CD4-positive, alpha-beta T cell (primary cell): ENCODE measurements around the gene PTGIR. TPM values are rescaled to one million over a fixed set of nuclear protein-coding genes. Genes with fewer than 3 reads are reported as not detected.

Experiments used
- ATAC-seq: fragments of 200-7000 bp; cut with Tn5 transposase; one replicate; pipeline ENCODE4 v1.10.0; 2022; ENCODE audit warnings: mild to moderate bottlenecking; ENCODE audit not compliant: poor library complexity
- CTCF ChIA-PET: fragments of 350-600 bp; sonication (Branson Sonifier 250); formaldehyde crosslinking; loops from one replicate; lab custom pipeline; 2021; ENCODE audit warnings: antibody characterized with exemption, inconsistent platforms; lab: Charles Lee
- POLR2A ChIA-PET: fragments of 350-600 bp; sonication (Branson Sonifier 250); formaldehyde crosslinking; loops from one replicate; lab custom pipeline; 2021; ENCODE audit warnings: antibody characterized with exemption, inconsistent platforms; lab: Charles Lee
- DNase-seq, 14 experiments: peaks; one replicate each; pipeline ENCODE4 v3.0.0-alpha.2; 2013 to 2020; ENCODE audit warnings: mixed read lengths in 2 of 14
- H3K27ac ChIP-seq, 2 donors: one replicate each; pipeline versions ENCODE4 v1.5.1 to v1.7.0; 2013; ENCODE audit warnings: low read length in 2 of 2, low read depth in 1 of 2, mild to moderate bottlenecking in 1 of 2
- H3K27me3 ChIP-seq, 2 experiments: 1 replicate in 1 of 2; 2 replicates in 1 of 2; pipeline versions ENCODE4 v1.6.1 to v1.7.0; 2013; ENCODE audit warnings: low read length in 2 of 2, control low read depth in 1 of 2, mild to moderate bottlenecking in 1 of 2, moderate library complexity in 1 of 2; ENCODE audit not compliant: insufficient read depth in 2 of 2, control insufficient read depth in 1 of 2
- H3K36me3 ChIP-seq: one replicate; pipeline ENCODE4 v1.6.1; 2013; ENCODE audit warnings: low read length, control low read depth; ENCODE audit not compliant: insufficient read depth
- H3K4me1 ChIP-seq: one replicate; pipeline ENCODE4 v1.6.1; 2013; ENCODE audit warnings: low read length, control low read depth; ENCODE audit not compliant: insufficient read depth
- H3K4me3 ChIP-seq: one replicate; pipeline ENCODE4 v1.5.1; 2013; ENCODE audit warnings: mild to moderate bottlenecking, low read length, moderate library complexity
- H3K9me3 ChIP-seq, 2 experiments: 1 replicate in 1 of 2; 2 replicates in 1 of 2; pipeline versions ENCODE4 v1.6.1 to v1.7.0; 2013; ENCODE audit warnings: low read length in 2 of 2, mild to moderate bottlenecking in 2 of 2, control low read depth in 1 of 2, moderate library complexity in 1 of 2; ENCODE audit not compliant: control insufficient read depth in 1 of 2, insufficient read depth in 1 of 2
- H3K27ac Mint-ChIP-seq: one replicate; pipeline ENCODE4 v1.8.0; 2020; ENCODE audit warnings: mixed read lengths
- H3K27me3 Mint-ChIP-seq: one replicate; pipeline ENCODE4 v1.8.0; 2021; ENCODE audit warnings: mixed read lengths
- H3K36me3 Mint-ChIP-seq: one replicate; pipeline ENCODE4 v1.8.0; 2021; ENCODE audit warnings: low read depth, mixed read lengths
- H3K4me1 Mint-ChIP-seq: one replicate; pipeline ENCODE4 v1.8.0; 2021; ENCODE audit warnings: low read depth, mixed read lengths
- H3K4me3 Mint-ChIP-seq: one replicate; pipeline ENCODE4 v1.8.0; 2020; ENCODE audit warnings: mild to moderate bottlenecking, mixed read lengths
- H3K9me3 Mint-ChIP-seq: one replicate; pipeline ENCODE4 v1.8.0; 2020; ENCODE audit warnings: mixed read lengths
- intact Hi-C, 2 experiments: fragments of 100-400 bp; cut with DNase I in 1 of 2; cut with micrococcal nuclease in 1 of 2; formaldehyde crosslinking; loops; one replicate each; pipeline versions ENCODE4 v1.15.1 to v1.9.0; 2023 to 2025; cut with DNase I, micrococcal nuclease
- total RNA-seq, 174 experiments: library from RNA in 2 of 174; stranded (reverse) in 2 of 174; gene quantifications; one replicate each; pipeline ENCODE4 v1.2.3 and lab custom pipeline; 2021 to 2026
- TF ChIP-seq, protein P1 (sequence below): fragments of 200-600 bp; IDR thresholded peaks from one replicate; pipeline ENCODE4 v1.8.0; 2022; ENCODE audit warnings: antibody characterized with exemption, mild to moderate bottlenecking

The PTGIR gene
- total RNA-seq, 2 experiments from 2014 or later = 0.87 to 0.96 TPM

DNA sequence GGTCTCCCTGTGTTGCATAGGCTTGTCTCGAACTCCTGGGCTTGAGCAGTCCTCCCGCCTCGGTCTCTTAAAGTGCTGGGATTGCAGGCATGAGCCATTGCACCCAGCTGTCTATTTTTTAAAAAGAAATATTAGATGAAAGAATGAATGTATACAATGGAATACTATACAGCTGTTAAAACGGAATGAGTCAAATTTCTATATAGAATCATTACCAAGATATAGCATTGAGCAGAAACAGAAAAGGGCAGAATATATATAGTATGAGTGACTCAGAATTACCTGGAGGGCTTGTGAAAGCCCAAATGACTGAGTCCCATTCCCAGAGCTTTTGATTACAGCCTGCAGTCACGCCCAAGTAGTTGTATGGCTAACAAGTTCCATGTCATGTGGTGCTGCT, 31.7 kb upstream of the PTGIR start:
- H3K27ac Mint-ChIP-seq = no peak overlapping the region
- ATAC-seq (no peak), DNase-seq (no peak)
- Histone ChIP-seq H3K4me1 (peaks cover 24% of the 10 kb centered on the region), H3K36me3 (no peaks in the 10 kb centered on the region), H3K4me3 (no peak overlapping the region), H3K27ac (no peak overlapping the region), H3K27me3 (peaks cover 32 to 33% of the 10 kb centered on the region in 2 experiments), H3K9me3 (peaks cover 0 to 15% of the 10 kb centered on the region in 2 experiments)
- H3K4me3 Mint-ChIP-seq = no peak overlapping the region
- H3K9me3 Mint-ChIP-seq = no peaks in the 10 kb centered on the region
- ChIA-PET CTCF (interaction anchor here (0.7 to 1.7 kb wide), 2 partner anchors 42 to 529 kb away, joined by 3 to 6 read pairs; no protein-coding TSS in a partner anchor), POLR2A (no interaction called here)
- peaks cover 57% of the 10 kb centered on the region for H3K27me3 Mint-ChIP-seq
- TF ChIP-seq, protein P1, sequence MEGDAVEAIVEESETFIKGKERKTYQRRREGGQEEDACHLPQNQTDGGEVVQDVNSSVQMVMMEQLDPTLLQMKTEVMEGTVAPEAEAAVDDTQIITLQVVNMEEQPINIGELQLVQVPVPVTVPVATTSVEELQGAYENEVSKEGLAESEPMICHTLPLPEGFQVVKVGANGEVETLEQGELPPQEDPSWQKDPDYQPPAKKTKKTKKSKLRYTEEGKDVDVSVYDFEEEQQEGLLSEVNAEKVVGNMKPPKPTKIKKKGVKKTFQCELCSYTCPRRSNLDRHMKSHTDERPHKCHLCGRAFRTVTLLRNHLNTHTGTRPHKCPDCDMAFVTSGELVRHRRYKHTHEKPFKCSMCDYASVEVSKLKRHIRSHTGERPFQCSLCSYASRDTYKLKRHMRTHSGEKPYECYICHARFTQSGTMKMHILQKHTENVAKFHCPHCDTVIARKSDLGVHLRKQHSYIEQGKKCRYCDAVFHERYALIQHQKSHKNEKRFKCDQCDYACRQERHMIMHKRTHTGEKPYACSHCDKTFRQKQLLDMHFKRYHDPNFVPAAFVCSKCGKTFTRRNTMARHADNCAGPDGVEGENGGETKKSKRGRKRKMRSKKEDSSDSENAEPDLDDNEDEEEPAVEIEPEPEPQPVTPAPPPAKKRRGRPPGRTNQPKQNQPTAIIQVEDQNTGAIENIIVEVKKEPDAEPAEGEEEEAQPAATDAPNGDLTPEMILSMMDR = no peak
- intact Hi-C loops = no loop called here
- no peaks in the 10 kb centered on the region for H3K36me3 Mint-ChIP-seq
- H3K4me1 Mint-ChIP-seq = peaks cover 14% of the 10 kb centered on the region

DNA sequence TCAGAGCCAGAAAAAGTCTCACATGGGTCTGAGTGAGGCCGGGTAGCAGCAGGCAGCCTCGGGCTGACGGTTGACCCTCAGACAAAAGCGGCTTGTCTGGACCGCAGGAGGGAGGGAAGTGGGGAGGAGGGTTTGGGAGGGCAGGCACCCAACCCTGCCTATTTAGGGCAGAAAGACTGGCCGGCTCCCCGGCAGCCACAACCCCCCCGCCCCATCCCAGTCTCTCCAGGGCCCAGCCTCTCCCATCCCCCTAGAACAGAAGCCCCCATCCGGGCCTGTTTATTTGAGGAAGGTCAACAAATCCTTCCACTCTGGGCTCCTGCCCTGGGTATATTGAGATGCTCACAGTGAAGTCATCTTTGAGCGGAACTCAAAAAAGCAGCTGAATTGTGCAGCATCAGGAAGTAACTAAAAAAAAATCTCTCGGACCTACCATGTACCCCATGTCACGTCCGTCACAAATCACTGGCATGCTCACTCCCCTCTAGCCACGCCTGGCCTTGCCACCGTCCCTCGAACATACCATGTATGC, 29.8 kb upstream of the PTGIR start:
- Histone ChIP-seq H3K9me3 (peaks cover 0 to 7% of the 10 kb centered on the region in 2 experiments), H3K4me3 (no peak overlapping the region), H3K36me3 (no peaks in the 10 kb centered on the region), H3K4me1 (peaks cover 9% of the 10 kb centered on the region), H3K27ac (no peak overlapping the region), H3K27me3 (peaks cover 28 to 32% of the 10 kb centered on the region in 2 experiments)
- intact Hi-C loops = no loop called here
- TF ChIP-seq, protein P1 = no peak
- H3K27me3 Mint-ChIP-seq = peaks cover 61% of the 10 kb centered on the region
- POLR2A ChIA-PET = no interaction called here
- no peak overlapping the region for H3K4me3 Mint-ChIP-seq
- H3K36me3 Mint-ChIP-seq = no peaks in the 10 kb centered on the region
- ATAC-seq = no peak
- CTCF ChIA-PET = no interaction called here
- H3K27ac Mint-ChIP-seq = no peak overlapping the region
- peaks cover 8% of the 10 kb centered on the region for H3K4me1 Mint-ChIP-seq
- no peaks in the 10 kb centered on the region for H3K9me3 Mint-ChIP-seq
- DNase-seq = no peak

DNA sequence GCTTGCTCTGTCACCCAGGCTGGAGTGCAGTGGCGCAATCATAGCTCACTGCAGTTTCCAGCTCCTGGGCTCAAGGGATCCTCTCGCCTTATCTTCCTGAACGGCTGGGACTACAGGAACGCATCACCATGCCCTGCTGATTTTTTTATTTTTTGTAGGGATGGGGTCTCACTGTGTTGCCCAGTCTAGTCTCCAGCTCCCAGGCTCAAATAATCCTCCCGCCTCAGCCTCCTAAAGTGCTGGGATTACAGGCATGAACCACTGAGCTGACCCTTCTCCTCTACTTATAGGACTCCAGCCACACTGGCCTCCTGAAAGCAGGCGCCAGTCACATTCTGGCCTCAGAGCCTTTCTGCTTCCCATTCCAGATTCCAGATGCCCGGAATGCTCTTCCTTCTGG, 25.6 kb upstream of the PTGIR start:
- H3K4me3 ChIP-seq = no peak overlapping the region
- peaks cover 29 to 34% of the 10 kb centered on the region in 2 experiments for H3K27me3 ChIP-seq
- intact Hi-C loops = no loop called here
- POLR2A ChIA-PET = no interaction called here
- H3K4me1 ChIP-seq = peaks cover 9% of the 10 kb centered on the region
- Mint-ChIP-seq H3K4me1 (peaks cover 14% of the 10 kb centered on the region), H3K4me3 (no peak overlapping the region), H3K27ac (no peak overlapping the region), H3K9me3 (peaks cover 6% of the 10 kb centered on the region), H3K36me3 (no peaks in the 10 kb centered on the region), H3K27me3 (peaks cover 69% of the 10 kb centered on the region)
- TF ChIP-seq, protein P1 = no peak
- ATAC-seq (no peak), DNase-seq (no peak)
- peaks cover 5% of the 10 kb centered on the region in 2 experiments for H3K9me3 ChIP-seq
- CTCF ChIA-PET = no interaction called here
- H3K27ac ChIP-seq = no peak overlapping the region
- no peaks in the 10 kb centered on the region for H3K36me3 ChIP-seq
